T-helper 2 cell treated with Interferon-gamma antibody and Interleukin-4, amounts not matched to agents 100 ng/mL and 5 ng/mL, for 36 hours (primary cell): Measurements from ENCODE around the gene COL15A1. TPM values are rescaled to one million over a fixed set of nuclear protein-coding genes. Genes with fewer than 3 reads are reported as not detected.

Experiments used
- intact Hi-C: fragments of 100-400 bp; cut with micrococcal nuclease; formaldehyde crosslinking; loops from one replicate; pipeline ENCODE4 v1.15.1; 2023
- total RNA-seq: library from RNA; stranded (reverse); gene quantifications from 2 replicates; pipeline ENCODE4 v1.2.3, GENCODE V29; 2022

COL15A1 gene
- total RNA-seq, 1 donor from 2014 or later: 0.20 TPM

DNA sequence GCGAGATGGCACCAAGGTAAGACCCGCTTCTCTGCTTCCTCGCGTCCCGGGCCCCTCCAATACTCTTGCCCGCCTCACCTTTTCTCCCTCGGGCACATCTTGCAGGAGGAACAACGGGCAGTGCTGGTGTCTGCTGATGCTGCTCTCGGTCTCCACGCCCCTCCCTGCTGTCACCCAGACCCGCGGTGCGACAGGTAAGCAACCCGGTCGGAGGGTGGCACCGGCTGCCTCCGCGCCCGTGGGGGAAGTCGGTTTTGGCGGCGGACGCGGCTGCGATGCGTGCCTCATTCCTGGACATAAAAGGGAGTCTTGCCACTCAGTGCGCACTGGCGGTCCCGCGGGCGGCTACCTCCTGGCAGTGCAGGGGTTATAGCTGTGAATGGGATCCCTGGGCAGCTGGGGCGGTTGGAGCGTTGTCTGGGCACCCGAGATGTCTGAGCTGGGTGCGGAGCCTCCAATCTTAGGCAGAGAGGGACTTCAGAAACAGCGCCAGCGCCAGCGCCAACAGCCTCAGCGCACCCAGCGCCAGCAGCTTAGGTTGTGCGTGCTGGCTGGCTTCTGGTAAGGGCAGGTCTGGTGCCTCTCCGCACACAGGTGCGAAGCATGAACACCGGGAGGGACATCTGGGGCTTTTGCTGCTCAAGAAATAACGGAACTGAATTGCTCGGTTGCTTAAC lies 488 bp downstream of the COL15A1 start:
- intact Hi-C loops: no loop called here

DNA sequence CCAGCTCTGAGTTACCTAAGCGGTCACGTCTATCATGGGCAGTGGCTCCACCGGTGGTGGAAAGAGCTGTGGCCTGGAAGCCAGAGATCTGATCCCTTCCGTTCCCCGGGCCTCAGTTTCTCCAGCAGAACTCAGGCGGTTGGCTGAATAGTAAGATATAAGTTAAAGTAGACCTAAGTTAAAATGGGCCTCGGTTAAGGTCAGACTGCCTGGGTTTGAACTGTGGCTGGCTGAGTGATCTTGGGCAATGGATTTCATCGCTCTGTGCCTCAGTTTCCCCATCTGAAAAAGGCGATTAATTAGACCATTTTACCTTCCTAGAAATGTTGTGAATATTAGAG lies 997 bp downstream of the COL15A1 start:
- intact Hi-C loops: no loop called here

DNA sequence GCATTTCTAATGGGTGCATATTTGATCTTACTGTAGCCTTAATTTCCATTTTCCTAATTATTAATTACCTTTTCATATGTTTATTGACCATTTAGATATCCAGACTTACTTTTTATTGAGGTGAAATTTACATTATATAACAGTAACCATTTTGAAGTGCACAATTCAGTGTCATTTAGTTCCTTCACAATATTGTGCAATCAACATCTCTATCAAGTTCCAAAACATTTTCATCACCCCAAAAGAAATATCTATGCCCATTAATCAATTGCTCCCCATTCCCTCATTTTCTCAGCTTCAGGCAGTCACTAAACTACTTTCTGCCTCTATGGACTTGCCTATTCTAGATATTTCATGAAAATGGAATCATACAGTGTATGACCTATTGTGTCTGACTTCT lies 5.9 kb downstream of the COL15A1 start:
- intact Hi-C loops: no loop called here

DNA sequence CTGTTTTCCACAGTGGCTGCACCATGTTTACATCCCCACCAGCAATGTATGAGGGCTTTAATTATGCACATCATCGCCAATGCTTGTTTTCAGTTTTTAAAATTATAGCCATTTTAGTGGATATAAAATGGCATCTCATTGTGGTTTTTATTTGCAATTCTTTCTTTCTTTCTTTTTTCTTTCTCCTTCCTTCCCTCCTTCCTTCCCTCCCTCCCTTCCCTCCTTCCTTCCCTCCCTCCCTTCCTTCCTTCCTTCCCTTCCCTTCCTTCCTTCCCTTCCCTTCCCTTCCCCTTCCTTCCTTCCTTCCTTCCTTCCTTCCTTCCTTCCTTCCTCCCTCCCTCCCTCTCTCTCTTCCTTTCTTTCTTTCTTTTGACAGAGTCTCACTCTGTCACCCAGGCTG lies 6.6 kb downstream of the COL15A1 start:
- intact Hi-C loops: no loop called here

DNA sequence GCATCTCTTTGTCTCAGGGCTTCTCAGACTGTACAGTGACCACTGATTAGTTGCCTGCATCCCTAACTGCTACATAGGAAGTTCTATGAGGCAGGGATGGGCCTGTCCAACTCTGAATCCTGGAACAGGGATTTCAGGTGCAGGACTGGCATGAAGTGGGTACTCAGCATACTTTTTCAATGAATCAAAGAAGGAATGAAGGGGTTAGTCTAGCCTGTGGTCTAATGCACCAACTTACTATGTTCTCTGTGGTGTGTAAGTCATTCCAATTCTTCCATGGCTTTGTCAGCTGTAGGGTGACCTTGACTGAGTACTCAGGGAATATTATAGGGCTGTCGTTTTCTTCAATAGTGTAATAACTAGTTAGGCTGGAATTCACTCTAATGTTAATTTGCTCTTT lies 8.3 kb downstream of the COL15A1 start:
- intact Hi-C loops: no loop called here

DNA sequence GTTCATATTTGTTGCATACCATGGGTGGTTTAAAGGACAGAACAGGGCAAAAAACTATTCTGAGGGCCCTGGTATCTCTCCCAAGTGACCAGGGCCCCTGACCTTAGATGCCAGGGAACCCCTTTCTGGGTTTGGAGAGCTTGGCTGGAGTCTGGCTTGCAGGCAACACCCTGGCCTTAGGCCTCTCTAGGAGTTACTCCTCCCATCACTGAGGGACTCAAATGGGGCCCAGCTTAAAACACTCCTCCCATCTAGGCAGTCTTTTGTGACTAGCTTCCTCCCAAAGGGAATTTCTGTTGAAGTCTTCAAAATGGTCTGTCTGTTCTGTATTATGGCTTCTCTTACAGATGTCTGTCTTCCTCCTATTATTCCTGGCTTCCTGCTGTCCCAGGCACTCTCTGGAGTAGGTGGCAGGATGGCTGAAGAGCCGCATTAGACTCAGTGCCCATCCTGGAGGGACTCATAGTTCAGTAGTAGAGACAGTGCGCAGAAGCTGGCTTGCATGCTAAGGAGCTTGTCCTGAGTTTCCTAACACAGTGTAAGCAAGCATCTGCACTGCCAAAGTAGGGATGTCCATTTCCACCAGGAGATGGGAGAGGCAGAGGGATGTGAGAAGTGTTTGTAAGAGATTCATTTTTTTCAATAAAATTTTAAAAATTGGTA lies 10.0 kb downstream of the COL15A1 start:
- intact Hi-C loops: no loop called here

DNA sequence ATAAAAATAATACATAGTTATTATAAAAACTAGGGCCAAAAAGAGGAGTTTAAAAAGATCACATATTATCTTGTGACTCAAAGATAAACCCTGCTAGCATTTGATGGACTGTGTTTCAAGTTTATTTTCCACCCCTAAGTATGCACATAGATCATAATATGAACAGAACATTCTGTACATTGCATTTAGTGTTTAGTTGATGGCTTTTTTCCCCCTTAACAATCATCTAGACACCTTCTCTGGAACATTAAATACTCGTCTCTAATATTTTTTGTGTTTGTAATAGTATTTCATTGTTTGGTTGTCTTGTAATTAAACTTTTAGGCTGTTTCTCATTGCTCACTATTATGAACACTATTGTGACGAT lies 10.5 kb downstream of the COL15A1 start:
- intact Hi-C loops: no loop called here

DNA sequence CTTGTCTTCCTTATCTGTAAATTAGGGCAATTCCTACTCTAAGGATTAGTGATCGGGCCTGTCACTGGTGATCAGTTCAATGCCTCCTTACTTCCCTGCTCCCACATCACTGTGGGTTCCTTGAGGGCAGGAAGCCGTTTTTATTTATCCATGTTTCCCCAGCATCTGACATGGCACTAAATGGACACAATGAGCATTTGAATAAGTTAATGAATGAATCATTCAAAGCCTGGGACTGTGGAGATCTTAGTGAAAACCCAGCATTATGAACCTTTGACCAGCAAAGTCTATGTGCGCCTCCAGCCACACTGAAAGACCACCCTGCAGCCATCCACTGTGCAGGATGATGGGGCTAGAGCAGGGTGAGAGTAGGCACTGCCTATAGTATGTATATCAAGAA lies 11.6 kb downstream of the COL15A1 start:
- intact Hi-C loops: no loop called here

DNA sequence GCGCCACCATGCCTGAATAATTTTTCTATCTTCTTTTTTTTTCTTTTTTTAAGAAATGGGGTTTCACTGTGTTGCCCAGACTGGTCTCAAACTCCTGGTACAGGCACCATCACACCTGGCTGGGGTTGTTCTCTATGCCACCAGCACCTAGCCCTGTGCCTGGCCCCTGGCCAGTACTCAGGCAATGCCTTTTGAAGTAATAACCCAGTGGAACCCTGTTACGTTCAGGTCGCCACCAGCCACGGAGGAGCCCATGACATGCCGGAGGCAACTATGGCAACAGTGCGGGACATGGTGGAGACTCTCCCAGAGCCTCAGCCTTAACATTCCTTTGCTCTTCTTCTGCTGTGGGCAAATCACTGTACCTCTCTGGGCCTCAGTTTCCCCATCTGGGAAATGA lies 14.1 kb downstream of the COL15A1 start:
- intact Hi-C loops: no loop called here

DNA sequence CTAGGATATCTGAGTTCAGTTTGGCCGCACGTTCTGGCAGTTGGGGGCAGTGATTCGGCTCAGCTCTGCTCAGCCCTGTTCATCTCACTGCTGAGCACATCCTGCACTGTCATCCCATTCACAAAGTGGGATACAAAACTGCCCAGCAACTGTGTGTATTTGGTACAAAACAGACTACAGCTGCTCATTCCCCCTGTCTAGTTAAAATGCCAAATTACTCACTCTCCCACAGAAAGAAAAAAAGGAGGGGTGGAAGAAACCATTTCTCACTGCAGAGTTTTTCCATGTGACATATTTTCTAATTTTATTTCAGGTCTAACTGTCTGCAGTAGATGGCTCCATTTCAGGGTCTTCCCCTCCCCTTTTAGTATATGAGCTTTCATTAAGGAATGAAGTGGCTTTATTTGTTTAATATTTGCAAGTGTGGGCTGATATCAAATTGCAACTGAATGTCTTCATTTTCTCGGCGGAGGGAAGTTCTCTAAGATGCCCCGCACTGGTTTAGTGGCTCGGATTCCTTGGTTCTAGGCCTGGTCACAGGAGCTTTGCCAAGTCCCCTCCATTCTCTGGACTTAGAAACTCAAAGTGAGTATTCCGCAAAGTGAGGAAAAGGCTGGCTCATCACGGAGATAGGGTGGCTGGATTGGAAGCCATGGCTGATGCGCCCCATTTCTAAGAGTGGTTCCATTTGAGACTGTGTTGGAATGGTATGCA lies 14.7 kb downstream of the COL15A1 start:
- intact Hi-C loops: no loop called here

DNA sequence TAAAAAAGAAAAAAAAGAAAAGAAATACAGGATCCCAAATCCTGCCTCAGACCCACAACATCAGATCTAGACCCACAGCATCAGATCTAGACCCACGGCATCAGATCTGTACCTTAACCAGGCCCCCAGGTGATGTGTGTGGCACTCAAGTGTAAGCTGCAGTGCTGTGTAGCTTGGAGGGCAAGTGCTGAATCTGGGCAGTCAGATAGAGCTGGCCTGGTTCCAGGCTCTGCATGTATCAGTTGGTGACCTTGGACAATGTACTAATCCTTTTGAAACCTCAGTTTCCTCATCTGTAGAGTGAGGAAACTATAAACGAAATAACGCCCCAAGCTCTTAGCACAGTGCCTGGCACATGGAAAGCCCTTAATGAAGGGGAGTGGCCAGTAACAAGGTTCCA lies 16.7 kb downstream of the COL15A1 start:
- intact Hi-C loops: no loop called here

DNA sequence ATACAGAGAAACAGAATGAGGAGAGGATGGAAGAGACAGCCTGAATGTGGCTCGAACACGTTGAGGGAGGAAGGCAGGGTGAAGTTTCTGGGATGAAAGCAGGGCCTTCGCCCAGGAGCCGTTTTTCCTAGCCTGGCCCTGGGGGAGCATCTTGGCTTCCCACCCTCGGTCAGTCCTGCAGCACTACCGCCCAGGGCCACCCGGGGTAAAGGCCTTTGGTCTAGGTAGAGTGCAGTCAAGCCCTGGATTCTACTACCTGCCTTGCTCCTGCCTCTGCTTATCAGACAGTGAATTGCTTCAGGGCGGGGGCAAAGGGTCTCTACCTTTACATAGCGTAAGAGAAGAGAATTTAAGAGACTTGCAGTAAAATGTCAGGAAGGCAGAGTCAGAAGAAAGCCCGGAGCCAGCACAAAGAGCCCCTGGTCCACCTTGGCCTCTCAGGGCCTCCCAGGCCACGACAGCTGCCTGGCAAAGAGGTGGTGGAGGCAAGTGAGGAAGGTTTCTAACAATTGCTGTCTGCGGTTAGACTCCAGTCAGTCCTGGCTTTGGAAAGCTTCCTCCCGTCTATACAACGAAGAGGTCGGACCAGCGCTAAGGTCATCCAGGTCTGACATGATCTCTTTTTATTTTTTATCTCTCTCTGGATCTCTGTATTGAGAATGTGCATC lies 17.9 kb downstream of the COL15A1 start:
- intact Hi-C loops: no loop called here

DNA sequence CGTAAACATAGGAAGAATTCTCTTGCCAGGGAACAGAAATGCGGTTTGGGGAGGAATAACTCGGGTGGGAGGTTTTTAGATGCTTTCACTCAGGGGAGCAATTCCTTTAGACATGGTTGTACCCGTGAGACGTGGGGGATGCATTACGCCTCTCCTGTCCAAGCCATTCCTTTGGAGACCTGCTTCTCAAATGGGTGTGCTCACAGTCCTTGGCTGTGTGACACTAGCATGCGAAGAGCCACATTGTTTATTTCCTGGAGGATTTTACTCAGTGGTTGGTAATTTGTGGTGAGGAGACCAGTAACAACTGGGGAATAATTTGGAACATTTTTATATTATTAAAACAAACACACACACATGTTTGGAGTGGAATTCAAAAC lies 18.5 kb downstream of the COL15A1 start:
- intact Hi-C loops: no loop called here

DNA sequence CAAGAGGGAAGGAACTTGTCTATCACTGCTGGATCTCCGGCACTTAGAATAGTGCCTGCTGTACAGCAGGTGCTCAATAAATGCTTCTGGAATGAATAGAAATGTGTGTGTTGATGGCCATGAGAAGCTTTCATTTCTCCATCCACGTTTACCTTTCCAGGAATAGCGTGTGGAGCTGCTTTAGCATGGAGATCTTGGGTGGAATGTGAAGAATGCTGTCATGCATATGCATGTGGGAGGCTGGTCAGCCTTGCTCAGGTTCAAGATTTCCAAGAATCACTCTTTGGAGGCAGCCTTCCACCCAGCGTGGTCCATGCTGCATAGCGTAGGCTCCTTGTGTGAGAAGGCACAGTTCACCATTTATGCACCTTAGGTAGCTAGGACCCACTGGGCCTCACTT lies 19.2 kb downstream of the COL15A1 start:
- intact Hi-C loops: no loop called here

DNA sequence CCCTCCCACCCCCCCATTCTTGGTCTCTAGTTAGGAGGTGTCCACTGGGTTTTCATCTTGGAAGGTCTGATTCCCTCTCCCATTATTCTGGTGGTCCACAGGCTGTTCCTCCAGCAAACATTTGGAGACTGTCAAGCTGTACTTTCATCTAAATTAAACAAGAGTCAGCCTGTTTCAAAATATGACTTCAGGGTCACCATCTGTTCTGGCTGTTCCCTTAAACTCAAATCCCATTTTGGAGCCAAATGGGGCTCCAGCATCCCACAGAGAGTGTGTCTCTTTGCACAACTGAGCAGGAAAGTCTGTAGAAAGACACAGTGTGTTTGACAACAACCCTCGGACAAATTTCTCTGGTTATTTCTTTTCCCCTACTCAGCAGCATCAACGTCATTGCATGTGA lies 20.5 kb downstream of the COL15A1 start:
- intact Hi-C loops: no loop called here

DNA sequence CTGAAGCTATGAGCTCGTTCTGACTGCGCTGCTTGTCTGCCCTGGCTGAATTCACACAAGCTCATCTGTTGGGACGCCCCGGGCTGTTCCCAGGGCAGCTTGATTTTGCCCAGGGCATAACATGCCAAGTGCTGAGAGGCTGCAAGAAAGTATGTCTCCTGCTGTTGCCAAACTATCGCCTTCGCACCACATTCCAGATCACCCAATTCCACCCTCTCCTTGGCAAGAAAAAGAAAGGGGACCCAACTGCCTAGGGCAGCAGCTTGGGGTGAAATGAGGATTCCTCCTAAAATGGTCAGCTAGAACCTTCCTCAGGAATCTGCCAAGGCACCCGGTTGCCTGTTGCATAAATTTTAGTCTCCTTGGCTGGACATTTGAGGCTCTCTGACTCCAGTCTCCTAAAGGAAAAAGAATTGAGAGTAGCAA lies 21.2 kb downstream of the COL15A1 start:
- intact Hi-C loops: no loop called here

DNA sequence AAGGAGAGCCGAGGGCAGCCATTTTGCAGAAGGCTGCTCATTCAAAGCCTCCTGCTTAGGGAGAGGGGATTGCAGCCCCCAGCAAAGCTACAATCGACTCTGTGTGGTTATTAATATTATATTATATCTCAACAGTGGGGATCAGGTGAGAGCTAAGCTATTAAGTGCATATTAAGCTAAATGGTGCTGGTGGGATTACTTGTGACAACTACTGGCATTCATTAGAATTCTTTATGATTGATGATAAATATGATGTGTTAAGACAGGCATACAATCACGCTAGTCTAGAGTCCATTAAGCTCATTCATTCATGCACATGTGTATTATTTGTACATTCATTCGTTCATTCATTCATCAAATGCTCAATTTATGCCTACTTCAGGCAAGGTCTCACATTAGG lies 23.0 kb downstream of the COL15A1 start:
- intact Hi-C loops: no loop called here

DNA sequence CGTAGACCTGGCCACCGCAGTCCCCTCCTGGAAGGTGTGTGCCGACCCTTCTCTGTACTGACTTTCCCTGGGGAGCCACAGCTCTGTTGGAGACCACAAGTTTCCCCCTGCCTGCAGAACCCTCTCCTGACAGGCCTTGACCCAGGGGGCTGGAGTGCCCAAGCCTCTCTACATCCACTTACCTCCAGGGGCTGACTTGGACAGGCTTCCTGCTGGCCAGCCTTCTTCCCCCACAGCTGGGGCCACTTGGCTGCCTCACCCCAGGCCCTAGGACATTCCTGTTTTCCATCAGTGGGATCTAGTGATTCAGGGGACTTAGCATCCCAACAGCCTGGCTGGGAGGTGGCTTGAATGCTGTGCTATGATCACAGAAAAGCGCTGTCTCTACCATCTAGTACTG lies 23.6 kb downstream of the COL15A1 start:
- intact Hi-C loops: no loop called here

DNA sequence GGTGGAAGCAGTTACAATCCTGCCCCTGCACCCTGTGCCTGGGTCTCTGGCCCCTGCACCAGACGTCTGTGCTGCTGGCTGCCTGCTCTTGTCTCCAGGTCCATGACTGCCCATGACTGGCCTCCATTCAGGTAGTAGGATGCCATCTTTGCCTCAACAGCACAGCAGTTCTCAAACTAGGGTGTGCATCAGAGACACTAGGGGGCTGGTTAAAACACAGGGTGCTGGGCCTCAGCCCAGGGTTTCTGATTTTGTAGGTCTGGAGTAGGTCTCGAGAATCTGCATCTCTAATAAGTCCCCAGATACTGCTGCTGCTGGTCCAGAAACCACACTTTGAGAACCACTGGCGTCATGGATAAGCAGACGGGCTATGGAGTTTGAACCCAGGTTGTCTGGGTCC lies 24.0 kb downstream of the COL15A1 start:
- intact Hi-C loops: no loop called here

DNA sequence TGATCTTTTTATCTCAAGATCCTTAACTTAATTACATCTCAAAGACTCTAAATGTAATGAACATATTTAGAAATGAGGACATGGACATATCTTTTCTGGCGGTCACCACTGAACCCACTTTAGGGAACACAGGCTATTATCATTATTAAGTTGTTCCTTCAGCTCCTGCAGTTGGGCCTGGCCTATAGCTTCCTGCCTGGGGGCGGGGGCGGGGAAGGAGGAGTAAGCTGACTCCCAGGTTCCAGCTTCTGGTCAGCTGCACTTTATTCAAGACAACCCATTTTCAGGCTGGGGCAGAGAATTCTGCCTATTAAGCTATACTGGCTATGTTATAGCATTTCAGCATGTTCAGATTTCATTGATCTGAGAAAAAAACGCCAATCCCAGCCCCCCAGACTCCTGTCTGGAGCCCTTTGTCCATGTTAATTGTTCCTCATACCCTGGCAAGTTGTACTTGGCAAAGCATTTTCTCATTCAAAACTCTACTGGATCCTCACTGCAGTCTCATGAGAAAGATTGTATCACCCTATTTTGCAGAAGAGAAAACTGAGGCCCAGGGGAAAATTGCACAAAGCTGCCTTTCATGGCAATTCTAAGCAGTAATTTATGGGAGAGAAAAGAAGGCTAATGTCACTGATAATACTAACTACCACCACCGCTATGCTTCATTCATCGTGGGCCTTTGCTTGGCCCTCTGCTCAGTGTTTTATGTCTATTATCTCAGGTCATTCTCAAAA lies 25.1 kb downstream of the COL15A1 start:
- intact Hi-C loops: no loop called here

DNA sequence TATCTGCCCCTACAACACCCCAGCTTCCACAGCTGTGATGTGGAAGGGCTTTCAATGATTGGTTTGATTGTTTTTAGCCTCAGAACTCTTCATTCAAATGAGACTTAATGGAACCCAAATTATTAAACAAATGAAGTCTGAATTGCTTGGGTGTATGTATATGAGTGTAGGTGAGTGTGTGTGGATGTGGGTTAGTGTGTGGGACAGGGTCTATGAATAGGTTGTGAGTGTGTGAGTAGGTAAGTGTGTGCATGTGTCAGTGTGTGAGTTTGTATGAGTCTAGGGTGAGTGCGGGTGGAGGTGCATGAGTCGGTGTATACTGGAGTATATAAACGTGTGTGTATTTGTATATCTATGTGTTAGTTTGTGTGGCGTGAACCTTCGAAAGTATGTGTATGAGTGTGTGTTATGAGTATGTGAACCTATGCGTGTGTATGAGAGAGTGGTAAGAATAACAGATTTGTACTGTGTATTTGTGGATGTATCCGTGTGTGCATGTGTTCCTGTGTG lies 26.9 kb downstream of the COL15A1 start:
- intact Hi-C loops: no loop called here
